Tibial artery (tissue), 4 donors: ENCODE results near the gene RFNG.
A peak's percentile ranks its signal among the peaks of the same experiment; 100 is the strongest.

Experiments
- DNase-seq, 2 donors: peaks; one replicate each; pipeline ENCODE4 v3.0.0-alpha.2; 2019
- H3K27ac ChIP-seq, 2 donors: fragments of 200-600 bp; sonication (generic) in 1 of 2; 1 replicate in 1 of 2; 2 replicates in 1 of 2; pipeline ENCODE4 v1.5.1; 2018 to 2019; ENCODE audit warnings: mild to moderate bottlenecking in 1 of 2
- H3K27me3 ChIP-seq, 2 donors: fragments of 200-600 bp; sonication (generic) in 1 of 2; one replicate each; pipeline versions ENCODE4 v1.5.1 to v1.6.0; 2016 to 2019
- H3K36me3 ChIP-seq, 3 donors: fragments of 200-600 bp; sonication (generic) in 2 of 3; one replicate each; pipeline ENCODE4 v1.5.1; 2016 to 2019; ENCODE audit warnings: mild to moderate bottlenecking in 2 of 3
- H3K4me1 ChIP-seq, 4 donors: fragments of 200-600 bp; sonication (generic) in 2 of 4; 1 replicate in 3 of 4; 2 replicates in 1 of 4; pipeline ENCODE4 v1.5.1; 2016 to 2019
- H3K4me3 ChIP-seq, 2 donors: fragments of 200-600 bp; sonication (generic) in 1 of 2; 1 replicate in 1 of 2; 2 replicates in 1 of 2; pipeline ENCODE4 v1.5.1; 2018 to 2019; ENCODE audit warnings: mild to moderate bottlenecking in 2 of 2
- H3K9me3 ChIP-seq, 3 donors: fragments of 200-600 bp; sonication (generic) in 1 of 3; one replicate each; pipeline ENCODE4 v1.5.1; 2016 to 2019
- intact Hi-C: fragments of 100-400 bp; cut with DNase I; formaldehyde crosslinking; loops from one replicate; pipeline ENCODE4 v1.15.0; 2023; ENCODE audit warnings: low total_unique reads
- TF ChIP-seq, protein P1 (sequence below), 2 experiments: fragments of 200-600 bp in 1 of 2; fragments of 450-650 bp in 1 of 2; IDR thresholded peaks; one replicate each; pipeline ENCODE4 v1.5.1; 2017 to 2019; ENCODE audit warnings: antibody characterized with exemption in 2 of 2, mild to moderate bottlenecking in 1 of 2, moderate library complexity in 1 of 2

RFNG gene

GRCh38 chr17:82070611-82071010, 19.0 kb upstream of the RFNG start:
- peaks cover 0 to 8% (median 3%) of the 10 kb centered on the region in 4 donors for H3K4me1 ChIP-seq
- DNase-seq, result no peak
- H3K27me3 ChIP-seq, result no peaks in the 10 kb centered on the region
- H3K4me3 ChIP-seq, result no peak overlapping the region
- H3K27ac ChIP-seq, result no peak overlapping the region
- intact Hi-C loops, result no loop called here
- no peaks in the 10 kb centered on the region for H3K9me3 ChIP-seq
- no peaks in the 10 kb centered on the region for H3K36me3 ChIP-seq
- TF ChIP-seq, protein P1, sequence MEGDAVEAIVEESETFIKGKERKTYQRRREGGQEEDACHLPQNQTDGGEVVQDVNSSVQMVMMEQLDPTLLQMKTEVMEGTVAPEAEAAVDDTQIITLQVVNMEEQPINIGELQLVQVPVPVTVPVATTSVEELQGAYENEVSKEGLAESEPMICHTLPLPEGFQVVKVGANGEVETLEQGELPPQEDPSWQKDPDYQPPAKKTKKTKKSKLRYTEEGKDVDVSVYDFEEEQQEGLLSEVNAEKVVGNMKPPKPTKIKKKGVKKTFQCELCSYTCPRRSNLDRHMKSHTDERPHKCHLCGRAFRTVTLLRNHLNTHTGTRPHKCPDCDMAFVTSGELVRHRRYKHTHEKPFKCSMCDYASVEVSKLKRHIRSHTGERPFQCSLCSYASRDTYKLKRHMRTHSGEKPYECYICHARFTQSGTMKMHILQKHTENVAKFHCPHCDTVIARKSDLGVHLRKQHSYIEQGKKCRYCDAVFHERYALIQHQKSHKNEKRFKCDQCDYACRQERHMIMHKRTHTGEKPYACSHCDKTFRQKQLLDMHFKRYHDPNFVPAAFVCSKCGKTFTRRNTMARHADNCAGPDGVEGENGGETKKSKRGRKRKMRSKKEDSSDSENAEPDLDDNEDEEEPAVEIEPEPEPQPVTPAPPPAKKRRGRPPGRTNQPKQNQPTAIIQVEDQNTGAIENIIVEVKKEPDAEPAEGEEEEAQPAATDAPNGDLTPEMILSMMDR (IDR thresholded peaks at IDR 0.05), result no peak

- intact Hi-C loops, result no loop called here
- TF ChIP-seq, protein P1 (IDR thresholded peaks at IDR 0.05), result peak in 1 of 2 experiments; percentile 9
- Histone ChIP-seq H3K36me3 (peaks cover 12 to 34% (median 30%) of the 10 kb centered on the region in 3 donors), H3K9me3 (no peaks in the 10 kb centered on the region), H3K27ac (peak within 1 kb of the TSS; percentile 82 to 86), H3K27me3 (no peaks in the 10 kb centered on the region), H3K4me1 (peaks cover 0 to 26% (median 19%) of the 10 kb centered on the region in 4 donors), H3K4me3 (peak within 1 kb of the TSS; percentile 72 to 97)
- DNase-seq, result no peak
Measured at GRCh38 chr17:82065638-82066303, 14.2 kb upstream of the RFNG start, which contains the start of gene DUS1L. TSS of gene DUS1L (minus strand) at chr17:82065804. CDS start at chr17:82065059, 745 bp downstream.

GRCh38 chr17:82065193-82065637, 13.6 kb upstream of the RFNG start:
- Histone ChIP-seq H3K36me3 (peaks cover 16 to 39% (median 35%) of the 10 kb centered on the region in 3 donors), H3K27ac (peak overlapping the region; percentile 82 to 86), H3K4me1 (peaks cover 0 to 26% (median 19%) of the 10 kb centered on the region in 4 donors), H3K9me3 (no peaks in the 10 kb centered on the region), H3K4me3 (peak overlapping the region; percentile 72 to 97), H3K27me3 (no peaks in the 10 kb centered on the region)
- DNase-seq, result no peak
- TF ChIP-seq, protein P1 (IDR thresholded peaks at IDR 0.05), result no peak
- intact Hi-C loops, result no loop called here

GRCh38 chr17:82064433-82065192, 13.0 kb upstream of the RFNG start:
- Histone ChIP-seq H3K4me3 (peak overlapping the region; percentile 72 to 97), H3K9me3 (no peaks in the 10 kb centered on the region), H3K27ac (peak overlapping the region; percentile 82 to 86), H3K27me3 (no peaks in the 10 kb centered on the region), H3K4me1 (peaks cover 0 to 26% (median 19%) of the 10 kb centered on the region in 4 donors), H3K36me3 (peaks cover 16 to 45% (median 40%) of the 10 kb centered on the region in 3 donors)
- no peak for DNase-seq
- TF ChIP-seq, protein P1 (IDR thresholded peaks at IDR 0.05), result no peak
- intact Hi-C loops, result no loop called here

GRCh38 chr17:82063424-82064415, 12.1 kb upstream of the RFNG start:
- intact Hi-C loops, result no loop called here
- Histone ChIP-seq H3K36me3 (peaks cover 16 to 54% (median 47%) of the 10 kb centered on the region in 3 donors), H3K27ac (peak overlapping the region in 1 of 2 donors; percentile 86), H3K4me1 (peaks cover 0 to 26% (median 19%) of the 10 kb centered on the region in 4 donors), H3K27me3 (no peaks in the 10 kb centered on the region), H3K4me3 (peak overlapping the region in 1 of 2 donors; percentile 72), H3K9me3 (no peaks in the 10 kb centered on the region)
- no peak for DNase-seq
- TF ChIP-seq, protein P1 (IDR thresholded peaks at IDR 0.05), result no peak
